CD4-positive, alpha-beta T cell treated with Interleukin-17A for 4 hours (primary cell): ENCODE results near the gene DLG2.
"Not testable (repeated sequence)": the region's sequence is repeated elsewhere in the genome, so short reads cannot be mapped to it uniquely, and the experiment has no call there.

Experiments
- DNase-seq: peaks from one replicate; pipeline ENCODE4 v3.0.0-alpha.2; 2020; ENCODE audit warnings: mixed read lengths

The DLG2 gene

DNA sequence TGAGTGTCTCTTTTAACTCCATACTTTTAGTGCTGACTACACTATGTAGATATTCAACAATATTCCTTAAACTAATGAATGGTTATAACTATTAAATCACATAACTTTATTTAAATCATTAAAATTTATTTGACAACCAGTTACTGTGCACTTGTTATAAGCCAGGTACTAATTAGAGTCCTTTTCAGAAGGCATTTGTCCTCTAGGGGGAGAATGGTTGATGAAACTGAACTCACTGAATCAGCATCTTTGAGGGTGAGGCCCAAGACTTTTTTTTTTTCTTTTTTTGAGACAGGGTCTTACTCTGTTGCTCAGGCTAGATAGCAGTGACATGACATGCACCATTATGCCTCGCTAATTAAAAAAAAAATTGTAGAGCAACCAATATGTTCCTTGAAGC is 1825.3 kb downstream of the DLG2 start:
- no peak for DNase-seq

DNA sequence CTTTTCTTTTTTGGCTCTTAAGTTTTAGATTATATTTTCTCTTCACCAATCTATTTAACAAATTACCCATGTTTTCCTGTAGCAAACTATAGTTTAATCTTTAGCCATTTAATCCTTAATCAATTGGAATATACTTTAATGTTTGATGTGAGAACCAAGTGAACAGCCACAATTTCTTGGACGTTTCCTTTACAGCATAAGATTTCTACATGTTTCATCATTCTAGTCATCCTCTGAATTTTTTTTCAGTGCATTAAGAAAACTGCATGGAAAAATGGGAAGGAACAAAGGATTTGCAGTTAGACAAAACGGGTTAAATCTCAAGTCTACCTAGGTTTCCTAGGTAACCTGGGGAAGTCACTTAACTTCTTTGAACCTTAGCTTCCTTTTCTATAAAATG is 1833.8 kb downstream of the DLG2 start:
- no peak for DNase-seq

DNA sequence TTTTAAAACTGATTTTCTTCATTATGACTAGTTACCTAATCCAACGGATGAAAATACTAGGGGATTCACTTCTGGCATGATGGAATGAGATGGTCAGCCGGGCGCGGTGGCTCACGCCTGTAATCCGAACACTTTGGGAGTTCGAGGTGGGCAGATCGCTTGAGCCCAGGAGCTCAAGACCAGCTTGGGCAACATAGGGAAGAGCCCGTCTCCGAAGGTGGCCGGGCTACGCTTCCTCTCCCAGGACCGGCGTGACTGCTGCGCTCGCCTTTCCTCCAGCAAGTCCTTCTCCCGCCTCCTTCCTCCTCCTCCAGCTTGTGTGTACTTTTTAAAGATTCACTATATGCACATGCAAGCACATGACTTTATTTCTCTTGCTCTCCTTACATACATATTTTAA is 1835.6 kb downstream of the DLG2 start:
- no peak for DNase-seq

DNA sequence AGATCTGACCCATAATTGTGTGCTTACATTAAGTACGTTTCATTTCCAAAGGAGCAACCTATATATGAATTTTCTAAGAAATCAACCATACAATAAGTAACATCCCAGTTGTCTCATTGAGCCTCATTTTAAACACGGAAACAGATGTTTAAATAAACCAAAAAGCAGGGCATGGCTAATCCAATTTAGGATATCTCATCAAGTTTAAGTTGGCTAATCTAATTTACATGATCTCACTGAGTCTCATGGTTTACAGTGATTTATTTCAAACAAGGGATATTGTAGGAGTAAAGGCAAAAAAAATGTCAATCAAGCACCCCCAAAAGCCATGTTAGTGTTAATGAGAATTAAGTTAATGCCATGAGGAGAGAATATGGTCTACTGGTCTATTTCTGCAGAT is 1841.2 kb downstream of the DLG2 start:
- no peak for DNase-seq

DNA sequence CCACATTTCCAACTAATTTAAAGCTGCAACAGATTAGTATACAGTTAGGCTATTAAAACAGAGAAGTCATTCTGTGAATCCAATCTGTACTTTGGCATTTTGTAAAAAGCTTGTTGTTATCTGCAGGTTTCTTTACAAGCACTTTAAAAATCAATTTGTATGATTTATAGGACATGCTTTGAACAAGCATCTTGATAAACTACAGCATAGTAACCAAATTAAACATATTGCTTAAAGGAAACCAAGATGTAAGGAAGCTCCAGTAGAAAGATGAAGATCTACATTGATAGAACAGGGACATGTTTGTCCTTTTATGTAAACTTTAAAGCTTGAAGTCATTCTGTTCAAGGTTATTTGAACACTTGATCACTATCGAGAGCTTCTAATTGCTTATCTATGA is 1842.7 kb downstream of the DLG2 start:
- no peak for DNase-seq

DNA sequence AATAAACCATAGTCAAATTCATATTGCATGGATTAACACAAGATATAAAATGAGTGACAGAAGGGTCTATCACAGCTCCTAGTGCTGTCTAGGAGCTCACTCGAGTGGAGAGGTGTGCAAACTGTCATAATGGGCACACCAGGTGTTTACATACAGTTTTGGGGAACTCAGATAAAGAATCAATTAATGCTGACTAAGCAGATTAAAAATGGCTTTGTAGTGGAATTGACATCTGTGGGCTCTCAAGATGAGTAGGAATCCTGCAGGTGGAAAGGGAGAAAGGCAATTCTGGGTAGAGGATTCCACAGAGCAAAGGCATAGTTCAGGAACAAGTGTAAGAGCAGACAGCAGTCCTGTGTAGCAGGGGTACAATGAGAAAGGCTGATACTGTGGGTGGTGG is 1844.8 kb downstream of the DLG2 start:
- DNase-seq = no peak

DNA sequence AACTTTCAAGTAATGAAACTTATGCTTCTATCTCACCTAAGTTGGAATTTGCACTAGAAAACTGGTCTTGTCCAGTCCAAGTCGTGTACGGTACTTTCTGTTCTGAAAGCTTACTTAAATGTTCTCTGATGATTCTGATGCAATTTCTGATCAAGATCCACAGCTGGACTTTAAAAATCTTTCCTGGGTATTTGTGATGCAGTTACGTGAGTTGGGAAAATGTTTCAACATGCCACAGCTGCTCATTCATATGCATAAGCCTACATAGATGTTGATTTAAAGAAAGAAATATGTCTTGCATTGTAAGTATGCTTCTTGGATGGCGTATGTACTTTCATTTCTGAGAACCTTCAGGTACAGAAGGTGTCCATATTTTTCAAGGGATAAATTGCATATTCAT is 1847.3 kb downstream of the DLG2 start:
- DNase-seq = no peak

DNA sequence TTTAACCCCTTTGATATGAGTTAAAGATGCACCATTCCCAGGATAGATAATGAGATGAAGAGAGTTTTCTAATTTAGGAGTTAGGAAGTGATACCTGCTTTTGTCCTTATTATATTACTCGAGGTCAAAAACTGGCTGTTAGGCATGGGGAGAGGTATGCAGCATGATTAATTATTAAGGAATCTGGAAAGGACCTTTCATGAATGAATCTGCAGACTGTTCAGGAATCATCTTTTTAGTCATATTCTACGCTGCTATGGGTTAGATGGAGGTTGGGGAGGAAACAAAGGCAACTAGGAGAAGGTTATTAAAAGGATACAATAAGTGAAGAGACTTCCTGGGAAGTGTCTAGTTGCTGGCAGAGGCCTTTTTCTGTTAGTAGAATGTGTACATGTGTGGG is 1848.5 kb downstream of the DLG2 start:
- DNase-seq = no peak

DNA sequence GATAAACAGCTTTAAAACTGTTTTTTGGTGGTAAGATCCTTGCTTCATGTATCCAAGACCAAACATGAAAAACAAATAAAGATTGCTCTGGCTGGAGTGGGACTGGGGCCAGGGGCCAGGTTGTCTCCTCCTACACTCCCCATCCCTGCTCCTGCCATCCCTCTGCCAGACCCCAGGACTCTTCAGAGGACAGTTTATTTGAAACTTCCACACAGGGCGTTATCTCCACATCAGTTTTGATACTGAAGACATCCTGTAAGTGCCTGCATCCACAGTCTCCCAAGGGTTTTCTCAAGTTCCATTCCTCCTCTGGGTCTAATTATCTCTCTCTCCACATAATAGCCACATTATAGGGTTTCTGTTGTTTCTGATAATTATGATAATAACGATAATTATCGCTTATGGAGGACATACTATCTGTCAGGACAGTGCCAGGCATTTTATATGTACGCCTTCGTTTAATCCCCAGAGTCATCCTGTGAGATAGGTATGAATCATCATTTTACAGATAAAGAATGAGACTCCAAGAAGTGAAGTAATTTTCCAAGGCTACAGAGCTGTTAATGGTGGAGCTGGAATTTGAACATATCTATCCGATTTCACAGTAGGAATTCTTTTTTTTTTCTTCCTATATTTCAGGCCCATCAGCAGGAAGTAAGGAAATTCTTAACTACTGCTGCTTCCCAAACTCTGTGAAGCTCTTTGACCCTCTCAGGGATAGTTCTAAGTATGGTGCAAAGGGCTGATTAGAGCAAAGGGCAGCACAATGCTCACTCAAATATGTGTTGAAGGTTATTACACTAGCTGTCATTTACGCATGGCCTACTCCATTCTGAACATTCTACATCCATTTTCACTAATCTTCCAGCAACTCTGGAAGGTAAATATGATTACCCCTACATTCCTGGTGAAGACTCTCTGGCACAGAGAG is 1852.9 kb downstream of the DLG2 start:
- DNase-seq = no peak

DNA sequence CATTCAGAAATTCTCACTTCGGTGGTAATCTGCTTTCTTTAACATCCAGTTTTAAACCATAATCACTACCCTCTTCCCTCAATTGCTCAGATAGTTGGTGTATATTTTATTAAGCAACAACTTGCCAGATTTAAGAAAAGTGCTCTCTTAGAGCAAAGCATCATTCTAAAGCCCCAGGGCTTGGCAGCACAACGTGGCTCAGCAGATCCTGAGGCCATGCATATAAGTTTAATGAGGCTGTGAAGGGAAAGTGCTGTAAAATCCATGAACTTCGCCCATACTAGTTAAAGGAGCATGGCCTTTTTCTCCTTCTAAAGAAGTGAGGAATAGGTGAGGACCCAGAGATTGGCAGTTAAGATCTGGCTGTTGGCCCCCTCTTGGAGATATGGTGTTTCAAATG is 1858.7 kb downstream of the DLG2 start:
- no peak for DNase-seq

DNA sequence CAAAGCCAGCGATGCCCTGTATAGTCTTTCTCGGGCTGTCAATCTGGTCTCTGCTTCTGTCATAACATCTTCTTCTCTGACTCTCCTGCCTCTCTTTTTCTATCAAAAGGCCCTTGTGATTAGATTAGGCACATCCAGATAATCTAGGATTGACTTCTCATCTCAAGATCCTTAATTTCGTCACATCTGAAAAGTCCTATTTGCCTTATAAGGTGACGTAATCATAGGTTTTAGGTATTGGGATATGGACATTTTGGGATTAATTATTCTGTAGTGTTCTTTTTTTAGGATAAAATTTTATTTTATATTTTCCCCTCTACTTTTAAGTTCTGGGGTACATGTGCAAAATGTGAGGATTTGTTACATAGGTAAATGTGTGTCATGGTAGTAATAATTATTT is 1860.2 kb downstream of the DLG2 start:
- DNase-seq = no peak

DNA sequence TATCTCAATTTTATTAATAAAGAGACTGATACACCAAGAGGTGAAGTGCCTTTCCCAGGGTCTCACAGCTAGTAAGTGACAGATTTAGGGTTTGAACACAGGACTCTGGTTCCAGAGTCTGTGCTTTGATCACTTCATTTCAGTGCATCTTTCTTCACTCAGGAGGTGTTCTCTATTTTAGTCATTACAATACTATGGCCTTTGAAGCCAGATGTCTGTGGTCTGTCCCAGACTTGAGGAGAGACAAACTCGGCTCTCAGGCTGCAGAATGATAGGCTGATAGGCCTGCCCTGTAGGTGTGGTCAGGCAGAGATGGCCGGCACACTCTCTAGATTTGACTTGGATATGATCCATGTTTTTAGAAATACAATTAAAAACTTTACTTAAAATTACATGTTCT is 1862.5 kb downstream of the DLG2 start:
- no peak for DNase-seq

DNA sequence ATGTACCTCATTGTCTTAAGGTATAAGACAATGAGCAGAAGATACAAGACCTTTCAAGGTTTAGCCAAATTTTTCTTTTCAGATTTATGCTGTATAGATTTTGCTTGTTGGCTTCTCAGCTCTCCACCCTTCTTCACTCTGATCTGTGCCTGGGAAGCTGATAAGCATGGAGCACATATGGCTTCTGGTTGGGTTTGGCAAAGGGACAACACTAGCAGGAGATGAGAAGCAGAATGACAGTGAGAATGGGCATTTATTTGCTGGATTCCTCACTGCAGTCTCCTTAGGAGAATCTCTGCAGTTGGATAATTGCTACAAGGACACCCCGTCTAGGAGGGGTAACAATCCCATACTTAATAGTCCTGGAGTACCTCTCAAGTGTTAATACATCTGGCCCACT is 1866.2 kb downstream of the DLG2 start:
- no peak for DNase-seq

DNA sequence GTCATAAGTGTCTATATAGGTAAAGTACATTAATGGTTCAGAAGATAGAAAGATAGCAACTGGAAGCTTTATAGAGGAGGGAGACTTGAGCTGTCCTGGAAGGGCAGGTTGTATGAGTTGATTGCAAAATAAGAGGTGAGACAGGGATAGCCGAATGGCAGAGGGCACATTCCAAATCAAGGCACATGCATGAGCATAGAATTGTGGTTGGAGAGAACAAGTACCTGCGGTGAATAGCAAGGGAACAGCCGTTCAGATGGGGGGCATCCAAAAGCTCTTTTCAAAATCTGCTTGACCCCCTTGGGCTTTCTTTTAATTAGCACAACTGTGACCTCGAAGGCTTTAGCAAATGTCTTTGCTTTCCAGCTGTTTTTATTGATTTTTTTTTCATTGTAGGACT is 1868.0 kb downstream of the DLG2 start:
- DNase-seq = no peak

DNA sequence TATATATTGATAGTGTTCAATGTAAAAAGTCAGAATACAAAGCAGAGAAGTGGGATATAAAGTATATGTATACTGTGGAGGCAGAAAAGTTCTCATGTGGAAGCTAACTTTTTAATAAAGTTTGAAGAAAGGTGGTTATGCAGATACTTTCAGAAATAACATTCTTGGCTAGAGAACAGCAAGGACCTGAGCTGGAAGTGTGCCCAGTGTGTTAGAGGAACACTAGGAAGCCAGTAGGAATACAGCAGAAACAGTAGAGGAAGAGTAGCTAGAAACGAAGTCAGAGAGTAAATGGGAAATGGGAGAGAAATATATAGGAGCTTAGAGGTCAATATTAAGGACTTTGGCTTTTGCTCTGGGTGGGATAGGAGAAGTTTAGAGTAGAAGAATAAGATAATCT is 1876.1 kb downstream of the DLG2 start:
- DNase-seq = no peak

DNA sequence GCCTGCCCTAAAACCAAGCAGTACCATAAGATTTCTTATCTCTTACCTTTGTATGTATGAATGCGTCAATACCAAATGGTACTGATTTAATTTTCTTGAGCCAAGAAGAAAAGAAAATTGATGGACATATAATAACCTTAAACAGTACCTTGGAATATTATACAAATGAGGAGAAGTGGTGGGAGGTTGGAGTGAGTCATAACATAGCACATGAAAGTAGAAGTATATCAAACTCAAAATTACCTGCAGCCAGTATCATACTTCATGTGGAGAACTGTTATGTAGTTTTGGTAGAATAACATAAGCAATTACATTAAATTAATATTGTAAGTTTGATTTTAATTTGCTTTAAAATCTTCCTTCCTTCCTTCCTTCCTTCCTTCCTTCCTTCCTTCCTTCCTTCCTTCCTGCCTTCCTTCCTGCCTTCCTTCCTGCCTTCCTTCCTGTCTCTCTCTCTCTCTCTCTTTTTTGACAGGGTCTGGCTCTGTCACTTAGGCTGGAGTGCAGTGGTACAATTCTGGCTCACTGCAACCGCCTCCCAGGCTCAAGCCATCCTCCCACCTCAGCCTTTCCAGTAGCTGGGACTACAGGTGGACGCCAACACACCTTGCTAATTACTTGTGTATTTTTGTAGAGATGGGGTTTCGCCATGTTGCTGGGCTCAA is 1880.1 kb downstream of the DLG2 start:
- DNase-seq = no peak

DNA sequence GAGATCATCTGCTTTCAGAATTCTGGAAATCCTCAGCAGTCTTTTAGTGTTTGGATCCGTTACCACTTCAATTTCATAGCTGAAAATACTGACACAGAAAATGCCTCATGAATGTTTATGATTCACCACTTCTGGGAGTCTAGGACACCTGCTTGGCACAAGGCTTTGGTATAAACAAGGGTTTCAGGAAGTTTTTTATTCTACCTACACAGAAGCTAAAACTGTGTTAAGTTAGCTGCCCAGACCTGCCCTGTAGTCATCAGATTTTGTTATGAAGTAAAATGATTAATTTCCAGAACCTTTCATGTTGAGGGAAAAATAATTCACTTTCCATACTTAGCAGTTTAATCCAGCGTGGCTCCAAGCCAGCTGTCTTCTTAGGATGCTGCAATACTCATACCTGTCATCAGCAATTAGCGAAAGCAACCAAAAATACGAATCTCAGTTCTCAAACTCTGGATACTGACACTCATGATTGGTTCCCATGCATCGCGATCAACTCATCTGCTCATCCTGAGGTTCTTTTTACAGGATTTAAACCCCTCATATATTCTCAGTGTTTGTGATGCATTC is 1882.4 kb downstream of the DLG2 start:
- no peak for DNase-seq

DNA sequence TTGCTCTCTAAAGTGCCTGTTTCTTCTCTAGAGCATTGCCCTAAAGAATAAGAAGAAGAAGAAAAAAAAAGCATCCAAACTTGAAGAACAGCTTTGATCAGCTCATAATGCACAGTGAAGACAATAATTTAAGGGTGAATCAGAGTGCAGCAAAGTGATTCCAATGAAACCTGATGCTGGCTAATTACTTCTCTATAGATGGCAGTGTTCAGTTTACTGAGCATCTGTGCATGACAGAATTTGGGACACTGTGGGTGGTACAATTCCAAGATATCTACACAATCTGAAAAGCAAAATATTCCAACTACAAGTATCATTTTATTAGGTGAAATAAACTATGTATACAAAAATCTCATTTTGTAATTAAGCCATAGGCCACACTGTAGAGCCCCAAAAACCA is 1890.5 kb downstream of the DLG2 start:
- DNase-seq = no peak

DNA sequence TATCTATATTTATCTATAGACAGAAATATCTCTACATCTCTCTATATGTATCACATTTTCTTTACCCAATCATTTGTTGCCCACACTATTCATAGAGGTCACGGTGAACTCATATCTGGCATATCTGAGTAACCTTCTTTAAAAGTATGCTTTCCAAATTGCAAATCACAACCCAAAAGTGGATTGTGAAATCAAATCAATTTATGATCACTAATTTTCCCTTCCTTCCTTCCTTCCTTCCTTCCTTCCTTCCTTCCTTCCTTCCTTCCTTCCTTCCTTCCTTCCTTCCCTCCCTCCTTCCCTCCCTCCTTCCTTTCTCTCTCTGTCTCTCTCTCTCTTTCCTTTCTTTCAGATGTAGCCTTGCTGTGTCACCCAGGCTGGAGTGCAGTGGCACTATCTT is 1893.0 kb downstream of the DLG2 start:
- DNase-seq = no peak

DNA sequence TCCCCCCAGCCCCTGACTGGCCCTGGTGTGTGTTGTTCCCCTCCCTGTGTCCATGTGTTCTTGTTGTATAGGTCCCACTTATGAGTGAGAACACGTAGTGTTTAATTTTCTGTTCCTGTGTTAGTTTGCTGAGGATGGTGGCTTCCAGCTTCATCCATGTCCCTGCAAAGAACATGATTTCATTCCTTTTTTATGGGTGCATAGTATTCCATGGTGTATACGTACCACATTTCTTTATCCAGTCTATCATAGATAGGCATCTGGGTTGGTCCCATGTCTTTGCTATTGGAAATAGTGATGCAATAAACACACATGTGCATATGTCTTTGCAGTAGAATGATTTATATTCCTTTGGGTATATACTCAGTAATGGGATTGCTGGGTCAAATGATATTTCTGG is 1895.9 kb downstream of the DLG2 start:
- not testable (repeated sequence) for DNase-seq

DNA sequence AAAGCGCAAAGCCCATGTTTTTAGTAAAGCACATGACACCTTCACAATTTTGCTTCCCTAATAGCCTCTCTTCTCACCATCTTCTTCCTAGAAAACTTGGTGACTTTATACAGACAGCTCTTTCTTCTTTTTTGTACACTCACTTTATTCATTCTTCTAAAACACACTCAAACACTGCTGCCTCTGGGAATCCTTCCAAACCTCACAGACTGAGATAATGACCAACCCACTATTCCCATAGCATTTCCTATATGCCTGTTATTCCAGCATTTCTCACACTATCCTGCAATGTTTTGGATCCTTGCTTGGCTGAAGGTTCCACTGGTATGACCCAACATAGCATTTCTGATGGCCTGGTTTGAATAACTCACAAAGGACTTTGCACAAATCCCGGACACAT is 1898.9 kb downstream of the DLG2 start:
- DNase-seq = no peak

DNA sequence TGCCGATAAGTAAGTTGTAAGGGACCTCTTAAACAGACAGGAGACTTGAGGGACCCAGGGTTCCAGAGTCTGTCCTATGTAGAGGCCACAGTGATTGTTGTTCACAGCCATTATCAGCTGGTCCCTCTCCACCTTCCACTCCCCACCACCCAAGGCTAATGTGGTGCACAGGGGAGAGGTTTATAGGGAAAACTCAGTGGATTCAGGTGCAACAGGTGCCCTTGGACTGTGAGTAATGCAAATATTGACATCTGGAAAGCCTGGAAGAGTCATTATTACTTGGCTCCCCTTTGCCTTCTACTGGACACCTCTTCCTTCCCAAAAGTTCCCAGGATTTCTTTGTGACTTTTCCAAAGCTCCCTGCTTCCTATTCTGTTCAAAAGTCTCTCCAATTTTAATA is 1899.9 kb downstream of the DLG2 start:
- no peak for DNase-seq

DNA sequence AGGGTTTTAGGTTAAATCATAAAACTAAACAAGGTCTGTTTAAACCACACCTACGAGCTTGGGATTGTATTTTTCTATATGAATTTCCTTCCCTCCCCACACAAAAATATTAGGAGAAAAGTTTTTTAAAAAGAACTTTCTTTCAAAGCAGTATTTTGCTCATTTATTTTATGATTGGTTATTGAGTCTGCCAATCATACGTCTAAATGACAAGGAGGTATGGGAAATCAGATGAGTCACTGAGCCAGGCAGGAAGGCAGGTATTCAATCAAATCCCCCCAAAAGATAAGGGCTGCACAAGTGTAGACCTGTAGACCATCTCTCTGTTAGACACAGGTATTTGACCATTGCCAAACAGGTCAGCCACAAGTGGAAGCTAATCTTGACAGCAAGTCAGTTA is 1900.8 kb downstream of the DLG2 start:
- DNase-seq = no peak

DNA sequence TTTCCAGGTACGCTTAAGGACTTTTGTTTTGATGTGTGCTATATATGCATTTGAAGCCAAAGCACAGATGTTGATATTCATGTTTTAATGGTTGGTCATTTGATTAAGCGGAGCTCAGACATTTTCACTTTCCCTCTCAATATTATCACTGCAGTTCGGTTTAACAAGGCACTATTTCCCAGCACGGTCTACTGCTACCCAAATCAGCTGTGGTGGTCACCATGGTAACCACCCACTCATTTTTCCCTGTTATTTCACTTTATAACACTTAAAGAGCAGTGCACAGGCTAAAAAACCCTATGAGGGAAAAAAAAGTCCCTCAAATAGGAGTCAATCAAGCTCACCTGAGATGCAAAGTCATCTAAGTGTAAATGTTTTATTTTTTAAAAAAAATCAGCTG is 1901.4 kb downstream of the DLG2 start:
- DNase-seq = no peak

DNA sequence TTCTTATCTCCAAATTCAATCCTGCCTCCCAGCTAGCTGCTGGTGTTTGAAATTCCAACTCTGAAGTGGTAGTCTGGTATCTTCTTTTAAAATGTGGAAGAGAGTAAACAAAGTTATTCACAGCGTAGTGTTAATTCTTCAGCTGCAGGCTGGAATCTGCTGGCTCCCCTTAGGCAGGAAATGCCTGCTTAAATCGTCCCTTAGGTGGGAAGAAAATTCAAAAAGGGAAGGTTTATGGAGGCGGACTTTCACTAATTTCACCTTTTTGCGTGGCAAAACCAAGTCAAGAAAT is 1901.9 kb downstream of the DLG2 start:
- DNase-seq = no peak
